Activated CD8-positive, alpha-beta T cell treated with anti-CD3 and anti-CD28 coated beads, Interleukin-2, amount 10 ng/mL, durations not matched to agents 7 days and 5 days (primary cell): Measurements from ENCODE around the gene PEX11B. TPM values are rescaled to one million over a fixed set of nuclear protein-coding genes. Genes with fewer than 3 reads are reported as not detected.
"Not testable (repeated sequence)": the region's sequence is repeated elsewhere in the genome, so short reads cannot be mapped to it uniquely, and the experiment has no call there.

ENCODE experiments used
- ATAC-seq: fragments of 150-1000 bp; cut with Tn5 transposase; one replicate; pipeline ENCODE4 v1.10.0; 2021; ENCODE audit warnings: moderate library complexity
- CTCF ChIA-PET: fragments of 350-600 bp; sonication (Branson Sonifier 250); formaldehyde crosslinking; loops from one replicate; lab custom pipeline; 2021; ENCODE audit warnings: antibody characterized with exemption; lab: Charles Lee
- POLR2A ChIA-PET: fragments of 350-600 bp; sonication (Branson Sonifier 250); formaldehyde crosslinking; loops from one replicate; lab custom pipeline; 2021; ENCODE audit warnings: antibody characterized with exemption; lab: Charles Lee
- DNase-seq: peaks from one replicate; pipeline ENCODE4 v3.0.0-alpha.2; 2020
- H3K27ac Mint-ChIP-seq: one replicate; pipeline ENCODE4 v1.8.0; 2021; ENCODE audit warnings: mild to moderate bottlenecking, mixed read lengths
- H3K27me3 Mint-ChIP-seq: one replicate; pipeline ENCODE4 v1.8.0; 2021; ENCODE audit warnings: low read depth, mixed read lengths
- H3K36me3 Mint-ChIP-seq: one replicate; pipeline ENCODE4 v1.8.0; 2021; ENCODE audit warnings: low read depth, mixed read lengths
- H3K4me1 Mint-ChIP-seq: one replicate; pipeline ENCODE4 v1.8.0; 2021; ENCODE audit warnings: low read depth, mixed read lengths
- H3K4me3 Mint-ChIP-seq: one replicate; pipeline ENCODE4 v1.8.0; 2021; ENCODE audit warnings: mild to moderate bottlenecking, mixed read lengths
- H3K9me3 Mint-ChIP-seq: one replicate; pipeline ENCODE4 v1.8.0; 2022; ENCODE audit warnings: mixed read lengths; ENCODE audit not compliant: insufficient read depth
- total RNA-seq, 2 experiments: library from RNA; stranded (reverse); gene quantifications; one replicate each; pipeline ENCODE4 v1.2.3, GENCODE V29; 2021

The PEX11B gene
- total RNA-seq, 2 experiments from 2014 or later, result 33.3 to 35.9 TPM

DNA sequence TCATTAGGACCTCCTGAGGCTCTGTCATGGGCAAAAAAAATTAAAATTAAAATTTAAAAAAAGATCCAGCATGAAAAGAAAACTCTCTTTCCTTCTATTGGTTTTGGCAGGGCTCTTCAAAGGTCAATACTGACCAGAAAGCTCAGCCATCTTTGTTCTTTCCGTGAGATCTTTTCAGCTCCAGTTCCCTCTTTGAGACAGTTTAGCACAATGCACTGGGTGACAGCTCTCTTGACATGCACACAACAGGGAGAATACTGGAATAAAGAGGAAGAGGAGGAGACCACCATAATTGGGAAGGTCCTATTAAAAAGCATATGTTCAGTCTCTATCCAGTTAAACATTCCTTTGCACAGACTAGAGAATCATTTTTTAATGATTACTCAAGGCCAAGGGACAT is 33.0 kb upstream of the PEX11B start:
- CTCF ChIA-PET, result no interaction called here
- Mint-ChIP-seq H3K27me3 (no peaks in the 10 kb centered on the region), H3K4me3 (no peak overlapping the region), H3K36me3 (peaks cover 29% of the 10 kb centered on the region), H3K9me3 (no peaks in the 10 kb centered on the region), H3K27ac (no peak overlapping the region), H3K4me1 (peaks cover 42% of the 10 kb centered on the region)
- POLR2A ChIA-PET, result interaction anchor here (1.7 kb wide), 1 partner anchor 24 kb away, joined by 4 read pairs; the partner anchor contains the start of gene RBM8A
- ATAC-seq, result no peak
- no peak for DNase-seq

DNA sequence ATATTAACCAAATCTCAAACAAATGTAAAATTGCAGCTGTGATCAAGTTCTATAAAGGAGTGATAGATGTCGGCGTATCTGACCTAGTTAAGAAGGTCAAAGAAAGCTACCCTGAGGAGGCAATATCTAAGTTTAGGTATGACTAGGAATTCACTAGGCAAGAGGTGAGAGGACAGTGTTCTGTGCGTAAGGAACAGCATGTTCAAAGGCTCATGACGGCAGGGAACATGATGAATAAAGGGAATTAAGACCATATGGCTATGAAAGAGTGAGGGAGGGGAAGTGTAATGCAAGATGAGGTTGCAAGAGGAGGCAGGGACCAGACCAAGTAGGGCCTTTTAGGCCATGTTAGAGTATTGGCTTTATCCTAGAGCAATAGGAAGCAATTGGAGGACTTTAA is 30.7 kb upstream of the PEX11B start:
- Mint-ChIP-seq H3K36me3 (peaks cover 35% of the 10 kb centered on the region), H3K4me1 (peaks cover 23% of the 10 kb centered on the region), H3K4me3 (no peak overlapping the region), H3K27ac (no peak overlapping the region), H3K27me3 (no peaks in the 10 kb centered on the region), H3K9me3 (no peaks in the 10 kb centered on the region)
- ChIA-PET CTCF (interaction anchor here (0.7 to 1.4 kb wide), 3 partner anchors 10 to 104 kb away, joined by 3 read pairs; partner anchors contain the start of gene NUDT17), POLR2A (interaction anchor here (0.8 kb wide), 1 partner anchor 21 kb away, joined by 3 read pairs; the partner anchor contains the start of gene RBM8A)
- DNase-seq (no peak), ATAC-seq (no peak)

DNA sequence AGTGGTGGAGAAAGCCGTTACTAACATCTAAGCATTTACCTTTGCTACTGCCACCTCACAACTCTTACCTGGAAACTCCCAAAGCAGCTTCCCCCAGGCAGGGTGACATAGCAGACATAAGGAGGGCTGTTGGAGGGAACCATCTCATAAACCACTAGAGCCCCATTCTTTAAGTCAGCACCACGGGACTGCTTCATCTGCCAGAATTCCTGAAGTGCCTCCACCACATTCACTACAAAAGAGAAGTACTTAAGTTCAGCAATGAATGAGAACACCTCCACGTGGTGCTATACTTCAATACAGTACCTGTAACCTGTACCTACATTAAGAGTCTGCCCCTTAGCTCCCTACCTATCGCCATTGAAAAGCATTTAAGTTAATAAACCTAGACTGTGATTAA is 29.0 kb upstream of the PEX11B start:
- no peak for ATAC-seq
- Mint-ChIP-seq H3K9me3 (no peaks in the 10 kb centered on the region), H3K27me3 (no peaks in the 10 kb centered on the region), H3K27ac (no peak overlapping the region), H3K4me3 (no peak overlapping the region), H3K36me3 (peaks cover 40% of the 10 kb centered on the region), H3K4me1 (peaks cover 21% of the 10 kb centered on the region)
- POLR2A ChIA-PET, result no interaction called here
- CTCF ChIA-PET, result interaction anchor here (1.0 kb wide), 1 partner anchor 102 kb away, joined by 3 read pairs; the partner anchor contains the start of gene NUDT17
- DNase-seq, result no peak

DNA sequence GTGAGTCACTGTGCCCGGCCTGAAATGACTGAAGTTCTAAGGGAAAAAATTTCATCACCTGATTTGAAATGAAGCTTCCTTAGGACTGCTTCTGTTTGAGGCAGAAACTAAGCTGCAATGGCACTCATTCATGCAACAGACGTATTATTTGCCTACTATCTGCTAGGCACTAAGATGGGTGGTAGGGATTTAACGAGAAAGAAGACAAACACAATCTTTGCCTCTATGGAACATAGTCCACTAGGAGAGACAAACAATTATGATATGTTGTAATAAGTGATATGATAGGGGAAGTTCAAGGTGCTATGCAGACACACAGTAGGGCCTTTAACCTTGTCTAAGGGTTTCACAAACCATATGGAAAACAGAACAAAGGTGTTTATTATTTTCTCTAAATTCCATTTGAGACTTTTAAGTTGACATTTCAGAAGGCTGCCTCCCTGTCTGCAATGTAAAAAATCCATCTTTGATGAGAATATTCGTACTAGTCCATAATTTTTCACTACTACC is 28.0 kb upstream of the PEX11B start:
- Mint-ChIP-seq H3K36me3 (peaks cover 40% of the 10 kb centered on the region), H3K4me3 (no peak overlapping the region), H3K27ac (no peak overlapping the region), H3K9me3 (no peaks in the 10 kb centered on the region), H3K27me3 (no peaks in the 10 kb centered on the region), H3K4me1 (peaks cover 14% of the 10 kb centered on the region)
- DNase-seq (no peak), ATAC-seq (no peak)
- ChIA-PET CTCF (no interaction called here), POLR2A (no interaction called here)

DNA sequence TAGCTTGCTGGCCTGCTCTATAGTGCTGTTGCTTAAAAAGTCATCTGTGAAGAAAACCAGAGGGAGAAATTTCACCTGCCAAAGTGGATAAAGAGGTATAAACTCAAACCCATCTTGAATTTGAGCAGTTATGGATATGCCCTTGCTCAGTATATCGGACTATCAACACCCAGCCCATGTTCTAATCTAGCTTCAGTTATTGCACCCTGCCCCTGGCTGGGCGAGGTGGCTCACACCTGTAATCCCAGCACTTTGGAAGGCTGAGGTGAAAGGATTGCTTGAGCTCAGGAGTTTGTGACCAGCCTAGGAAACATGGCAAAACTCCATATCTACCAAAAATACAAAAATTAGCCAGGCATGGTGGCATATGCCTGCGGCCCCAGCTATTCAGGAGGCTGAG is 26.0 kb upstream of the PEX11B start:
- no peaks in the 10 kb centered on the region for H3K9me3 Mint-ChIP-seq
- H3K4me1 Mint-ChIP-seq, result no peaks in the 10 kb centered on the region
- no peak overlapping the region for H3K4me3 Mint-ChIP-seq
- ATAC-seq, result no peak
- no peak for DNase-seq
- ChIA-PET CTCF (interaction anchor here (1.4 to 1.7 kb wide), 2 partner anchors 9 to 13 kb away, joined by 3 to 7 read pairs; partner anchors contain the start of gene LIX1L), POLR2A (interaction anchor here (0.9 kb wide), 1 partner anchor 17 kb away, joined by 4 read pairs; the partner anchor contains the start of gene RBM8A)
- peaks cover 44% of the 10 kb centered on the region for H3K36me3 Mint-ChIP-seq
- no peak overlapping the region for H3K27ac Mint-ChIP-seq
- no peaks in the 10 kb centered on the region for H3K27me3 Mint-ChIP-seq

DNA sequence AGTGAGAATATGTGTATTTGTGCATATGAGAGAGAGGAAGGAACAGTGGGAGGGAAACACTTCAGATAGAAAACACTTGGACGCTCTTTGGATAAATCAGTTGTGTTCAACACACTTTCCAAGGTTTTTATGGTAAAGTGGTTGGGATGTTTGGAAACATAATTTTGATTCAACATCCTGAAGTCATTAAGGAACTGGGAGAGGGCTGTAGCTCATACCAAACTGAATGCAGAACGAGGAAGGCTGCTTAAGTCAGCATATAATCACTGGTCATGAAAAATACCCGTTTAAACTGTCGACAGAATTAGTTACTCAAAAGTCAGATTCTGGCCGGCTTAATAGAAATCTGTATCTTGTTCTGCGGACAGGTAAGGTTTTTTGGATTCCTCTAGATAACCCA is 24.4 kb upstream of the PEX11B start:
- CTCF ChIA-PET, result interaction anchor here (1.4 to 1.7 kb wide), 2 partner anchors 15 to 22 kb away, joined by 4 to 7 read pairs; partner anchors contain the start of genes ANKRD34A, LIX1L and POLR3GL
- ATAC-seq (no peak), DNase-seq (no peak)
- Mint-ChIP-seq H3K4me1 (no peaks in the 10 kb centered on the region), H3K9me3 (no peaks in the 10 kb centered on the region), H3K36me3 (peaks cover 44% of the 10 kb centered on the region), H3K27me3 (no peaks in the 10 kb centered on the region), H3K27ac (no peak overlapping the region), H3K4me3 (no peak overlapping the region)
- POLR2A ChIA-PET, result interaction anchor here (1.3 kb wide), 1 partner anchor 14 kb away, joined by 3 read pairs; no protein-coding TSS in a partner anchor

DNA sequence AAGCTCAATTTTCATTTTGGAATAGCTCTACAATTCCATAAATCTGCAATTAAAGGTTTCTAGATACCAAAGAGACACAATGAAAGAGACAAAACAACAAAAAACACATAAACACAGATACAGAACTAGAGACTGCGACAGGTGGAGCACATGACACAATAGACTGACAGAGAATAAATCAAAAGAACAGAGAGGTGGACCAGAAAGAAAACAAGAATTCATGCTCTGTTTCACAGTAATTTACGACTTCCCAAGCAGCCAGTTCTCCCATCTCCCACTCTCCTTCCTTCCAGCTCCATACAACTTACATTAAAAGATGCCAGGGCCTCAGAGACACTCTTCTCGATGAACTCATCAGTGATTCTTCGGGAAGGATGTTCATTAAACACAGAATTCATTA is 23.9 kb upstream of the PEX11B start:
- H3K4me3 Mint-ChIP-seq, result no peak overlapping the region
- ChIA-PET POLR2A (interaction anchor here (1.3 kb wide), 1 partner anchor 14 kb away, joined by 3 read pairs; no protein-coding TSS in a partner anchor), CTCF (interaction anchor here (1.4 kb wide), 1 partner anchor 22 kb away, joined by 4 read pairs; the partner anchor contains the start of genes ANKRD34A and POLR3GL)
- DNase-seq (no peak), ATAC-seq (no peak)
- no peaks in the 10 kb centered on the region for H3K9me3 Mint-ChIP-seq
- peak overlapping the region; percentile 3 for H3K27ac Mint-ChIP-seq
- H3K27me3 Mint-ChIP-seq, result no peaks in the 10 kb centered on the region
- no peaks in the 10 kb centered on the region for H3K4me1 Mint-ChIP-seq
- H3K36me3 Mint-ChIP-seq, result peaks cover 46% of the 10 kb centered on the region

DNA sequence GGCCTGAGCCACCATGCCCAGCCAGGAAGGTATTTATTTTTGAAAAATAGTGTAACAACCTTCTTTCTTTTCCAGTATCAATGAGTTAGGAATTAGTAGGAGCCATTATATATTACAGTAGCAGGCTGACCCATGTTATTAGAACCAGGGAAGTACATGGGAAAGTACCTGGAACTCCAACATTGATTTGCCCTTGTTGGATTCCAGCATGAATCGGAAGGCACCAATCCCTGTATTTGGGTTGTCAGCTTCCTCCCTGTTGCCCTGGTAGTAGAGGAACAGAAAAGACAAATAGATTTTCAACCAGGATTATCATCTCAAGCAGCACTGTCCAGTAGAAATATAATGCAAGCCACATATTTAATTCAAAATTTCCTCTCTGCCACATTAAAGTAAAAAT is 18.9 kb upstream of the PEX11B start:
- Mint-ChIP-seq H3K27ac (no peak overlapping the region), H3K4me1 (peaks cover 16% of the 10 kb centered on the region), H3K27me3 (no peaks in the 10 kb centered on the region), H3K36me3 (peaks cover 46% of the 10 kb centered on the region), H3K9me3 (no peaks in the 10 kb centered on the region), H3K4me3 (no peak overlapping the region)
- ChIA-PET CTCF (interaction anchor here (1.0 kb wide), 1 partner anchor 91 kb away, joined by 3 read pairs; no protein-coding TSS in a partner anchor), POLR2A (interaction anchor here (1.5 to 1.7 kb wide), 2 partner anchors 10 kb away, joined by 5 to 11 read pairs; partner anchors contain the start of gene RBM8A)
- no peak for ATAC-seq
- DNase-seq, result no peak

DNA sequence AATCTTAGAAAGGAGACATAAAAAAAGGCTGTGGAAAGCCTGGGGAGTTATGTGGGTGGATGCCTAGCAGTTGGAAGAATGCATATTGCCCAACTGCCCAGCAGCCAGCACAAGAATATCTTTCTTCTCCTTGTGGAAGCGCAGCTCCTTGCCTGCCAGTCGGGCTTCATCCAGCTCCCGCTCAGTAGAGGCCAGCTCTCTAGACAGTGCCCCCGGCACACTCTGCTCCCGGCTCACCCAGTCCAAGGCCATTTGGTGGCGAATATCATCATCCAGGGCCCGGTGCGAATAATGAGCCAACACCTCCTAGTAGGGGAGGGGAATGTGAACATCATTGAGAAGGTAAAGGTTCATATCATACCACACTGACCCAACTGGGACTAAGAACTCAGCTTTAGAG is 17.7 kb upstream of the PEX11B start:
- ATAC-seq, result no peak
- Mint-ChIP-seq H3K27ac (no peak overlapping the region), H3K4me1 (peaks cover 22% of the 10 kb centered on the region), H3K4me3 (no peak overlapping the region), H3K36me3 (peaks cover 42% of the 10 kb centered on the region), H3K9me3 (no peaks in the 10 kb centered on the region), H3K27me3 (no peaks in the 10 kb centered on the region)
- DNase-seq, result no peak
- CTCF ChIA-PET, result interaction anchor here (0.6 to 1.7 kb wide), 7 partner anchors 9 to 91 kb away, joined by 3 to 7 read pairs (median 3); partner anchors contain the start of genes NUDT17 and RBM8A
- POLR2A ChIA-PET, result interaction anchor here (0.5 to 1.7 kb wide), 3 partner anchors 9 to 187 kb away, joined by 3 to 11 read pairs (median 3); partner anchors contain the start of gene RBM8A

DNA sequence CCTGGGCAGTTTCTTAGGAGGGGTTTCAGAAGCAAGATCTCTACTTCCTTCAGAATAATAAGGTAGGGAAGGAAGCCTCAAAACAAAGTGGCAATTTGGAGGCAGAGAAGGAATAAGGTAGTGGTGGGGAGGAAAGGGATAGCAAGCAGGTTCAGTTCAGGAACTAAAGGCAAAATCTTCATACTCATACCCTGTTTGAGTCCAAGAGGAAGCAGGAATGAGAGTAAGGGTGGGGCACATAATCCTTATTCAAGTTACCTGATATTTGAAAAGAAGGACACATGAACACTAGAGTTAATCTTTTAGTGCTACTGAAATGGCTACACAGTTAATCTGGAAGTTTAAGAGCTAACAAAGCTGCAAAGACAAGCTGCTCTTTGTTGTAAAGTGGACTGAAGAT is 17.2 kb upstream of the PEX11B start:
- Mint-ChIP-seq H3K27ac (peak overlapping the region; percentile 26), H3K4me1 (peaks cover 24% of the 10 kb centered on the region), H3K36me3 (peaks cover 40% of the 10 kb centered on the region), H3K4me3 (no peak overlapping the region), H3K27me3 (no peaks in the 10 kb centered on the region), H3K9me3 (no peaks in the 10 kb centered on the region)
- POLR2A ChIA-PET, result interaction anchor here (0.5 to 1.7 kb wide), 3 partner anchors 8 to 187 kb away, joined by 3 to 11 read pairs (median 3); partner anchors contain the start of gene RBM8A
- no peak for ATAC-seq
- CTCF ChIA-PET, result interaction anchor here (0.9 to 1.7 kb wide), 5 partner anchors 9 to 90 kb away, joined by 3 to 7 read pairs (median 3); partner anchors contain the start of gene NUDT17
- DNase-seq, result no peak

DNA sequence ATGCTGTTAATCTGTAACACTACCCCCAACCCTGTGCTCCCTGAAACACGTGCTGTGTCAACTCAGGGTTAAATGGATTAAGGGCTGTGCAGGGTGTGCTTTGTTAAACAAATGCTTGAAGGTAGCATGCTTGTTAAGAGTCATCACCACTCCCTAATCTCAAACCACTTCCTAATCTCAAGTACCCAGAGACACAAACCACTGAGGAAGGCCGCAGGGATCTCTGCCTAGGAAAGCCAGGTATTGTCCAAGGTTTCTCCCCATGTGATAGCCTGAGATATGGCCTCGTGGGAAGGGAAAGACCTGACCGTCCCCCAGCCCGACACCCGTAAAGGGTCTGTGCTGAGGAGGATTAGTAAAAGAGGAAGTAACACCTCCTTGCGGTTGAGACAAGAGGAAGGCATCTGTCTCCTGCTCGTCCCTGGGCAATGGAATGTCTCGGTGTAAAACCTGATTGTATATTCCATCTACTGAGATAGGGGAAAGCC is 14.0 kb upstream of the PEX11B start:
- H3K27me3 Mint-ChIP-seq, ATAC-seq, H3K9me3 Mint-ChIP-seq: not testable (repeated sequence)
- H3K36me3 Mint-ChIP-seq, result peaks cover 37% of the 10 kb centered on the region
- ChIA-PET POLR2A (interaction anchor here (1.2 to 1.5 kb wide), 2 partner anchors 13 to 31 kb away, joined by 5 to 6 read pairs; partner anchors contain the start of gene PEX11B), CTCF (interaction anchor here (1.0 to 1.3 kb wide), 2 partner anchors 16 to 23 kb away, joined by 3 to 5 read pairs; partner anchors contain the start of gene ITGA10)
- H3K4me1 Mint-ChIP-seq, result peaks cover 32% of the 10 kb centered on the region
- DNase-seq, result peak; percentile 26
- peak overlapping the region; percentile 75 for H3K27ac Mint-ChIP-seq
- H3K4me3 Mint-ChIP-seq, result peak overlapping the region; percentile 48
